ENCODE measurements around the gene COL23A1. TPM values are rescaled to one million over a fixed set of nuclear protein-coding genes. Genes with fewer than 3 reads are reported as not detected.

Gene COL23A1
- total and polyA plus RNA-seq, 2 experiments from 2014 or later, result 4.8 to 8.2 TPM

DNA sequence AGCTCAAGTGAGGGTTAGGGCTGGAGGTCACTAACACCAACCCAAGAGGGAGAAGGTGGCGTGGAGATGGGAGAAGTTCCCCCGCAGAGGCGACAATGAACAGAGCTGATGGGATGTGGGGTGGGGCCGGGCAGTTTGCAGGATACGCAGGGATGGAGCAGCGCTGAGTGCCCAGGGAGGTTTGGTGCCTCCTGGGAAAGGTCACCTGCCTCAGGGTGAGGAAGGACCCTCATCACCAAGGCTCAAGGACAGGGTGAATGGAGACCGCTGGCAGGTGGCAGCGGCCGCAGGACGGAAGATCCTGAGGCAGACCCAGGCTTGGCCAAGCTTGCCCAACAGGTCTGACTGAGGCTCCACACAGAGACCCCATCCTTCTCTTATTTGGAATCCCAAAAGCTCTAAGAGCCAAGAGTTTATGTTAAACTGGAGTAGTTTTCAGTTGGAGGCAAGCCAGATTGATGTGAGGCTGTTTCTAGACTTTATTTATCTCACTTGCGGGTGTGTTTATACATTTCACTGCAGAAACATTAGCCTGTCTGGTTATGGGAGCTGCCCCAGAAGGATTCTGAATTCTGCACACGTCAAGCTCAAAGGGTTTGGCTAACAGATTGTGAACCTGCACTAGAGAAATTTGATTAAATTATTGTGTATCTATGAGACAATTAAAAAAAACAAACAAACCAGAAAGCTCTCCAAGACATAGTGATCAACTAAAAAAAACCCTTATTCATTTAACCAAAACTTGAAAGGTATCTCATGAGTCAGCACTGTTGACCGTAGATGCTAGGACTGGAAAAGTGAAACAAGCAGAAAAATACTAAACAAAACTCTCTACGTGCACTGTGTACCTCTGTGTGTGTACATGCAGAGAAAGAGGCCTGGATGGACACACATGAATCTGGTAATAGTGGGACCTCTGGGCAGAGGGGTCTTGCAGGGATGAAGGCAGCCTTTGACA lies 211.4 kb downstream of the COL23A1 start (continued):
- TF ChIP-seq, protein P1, sequence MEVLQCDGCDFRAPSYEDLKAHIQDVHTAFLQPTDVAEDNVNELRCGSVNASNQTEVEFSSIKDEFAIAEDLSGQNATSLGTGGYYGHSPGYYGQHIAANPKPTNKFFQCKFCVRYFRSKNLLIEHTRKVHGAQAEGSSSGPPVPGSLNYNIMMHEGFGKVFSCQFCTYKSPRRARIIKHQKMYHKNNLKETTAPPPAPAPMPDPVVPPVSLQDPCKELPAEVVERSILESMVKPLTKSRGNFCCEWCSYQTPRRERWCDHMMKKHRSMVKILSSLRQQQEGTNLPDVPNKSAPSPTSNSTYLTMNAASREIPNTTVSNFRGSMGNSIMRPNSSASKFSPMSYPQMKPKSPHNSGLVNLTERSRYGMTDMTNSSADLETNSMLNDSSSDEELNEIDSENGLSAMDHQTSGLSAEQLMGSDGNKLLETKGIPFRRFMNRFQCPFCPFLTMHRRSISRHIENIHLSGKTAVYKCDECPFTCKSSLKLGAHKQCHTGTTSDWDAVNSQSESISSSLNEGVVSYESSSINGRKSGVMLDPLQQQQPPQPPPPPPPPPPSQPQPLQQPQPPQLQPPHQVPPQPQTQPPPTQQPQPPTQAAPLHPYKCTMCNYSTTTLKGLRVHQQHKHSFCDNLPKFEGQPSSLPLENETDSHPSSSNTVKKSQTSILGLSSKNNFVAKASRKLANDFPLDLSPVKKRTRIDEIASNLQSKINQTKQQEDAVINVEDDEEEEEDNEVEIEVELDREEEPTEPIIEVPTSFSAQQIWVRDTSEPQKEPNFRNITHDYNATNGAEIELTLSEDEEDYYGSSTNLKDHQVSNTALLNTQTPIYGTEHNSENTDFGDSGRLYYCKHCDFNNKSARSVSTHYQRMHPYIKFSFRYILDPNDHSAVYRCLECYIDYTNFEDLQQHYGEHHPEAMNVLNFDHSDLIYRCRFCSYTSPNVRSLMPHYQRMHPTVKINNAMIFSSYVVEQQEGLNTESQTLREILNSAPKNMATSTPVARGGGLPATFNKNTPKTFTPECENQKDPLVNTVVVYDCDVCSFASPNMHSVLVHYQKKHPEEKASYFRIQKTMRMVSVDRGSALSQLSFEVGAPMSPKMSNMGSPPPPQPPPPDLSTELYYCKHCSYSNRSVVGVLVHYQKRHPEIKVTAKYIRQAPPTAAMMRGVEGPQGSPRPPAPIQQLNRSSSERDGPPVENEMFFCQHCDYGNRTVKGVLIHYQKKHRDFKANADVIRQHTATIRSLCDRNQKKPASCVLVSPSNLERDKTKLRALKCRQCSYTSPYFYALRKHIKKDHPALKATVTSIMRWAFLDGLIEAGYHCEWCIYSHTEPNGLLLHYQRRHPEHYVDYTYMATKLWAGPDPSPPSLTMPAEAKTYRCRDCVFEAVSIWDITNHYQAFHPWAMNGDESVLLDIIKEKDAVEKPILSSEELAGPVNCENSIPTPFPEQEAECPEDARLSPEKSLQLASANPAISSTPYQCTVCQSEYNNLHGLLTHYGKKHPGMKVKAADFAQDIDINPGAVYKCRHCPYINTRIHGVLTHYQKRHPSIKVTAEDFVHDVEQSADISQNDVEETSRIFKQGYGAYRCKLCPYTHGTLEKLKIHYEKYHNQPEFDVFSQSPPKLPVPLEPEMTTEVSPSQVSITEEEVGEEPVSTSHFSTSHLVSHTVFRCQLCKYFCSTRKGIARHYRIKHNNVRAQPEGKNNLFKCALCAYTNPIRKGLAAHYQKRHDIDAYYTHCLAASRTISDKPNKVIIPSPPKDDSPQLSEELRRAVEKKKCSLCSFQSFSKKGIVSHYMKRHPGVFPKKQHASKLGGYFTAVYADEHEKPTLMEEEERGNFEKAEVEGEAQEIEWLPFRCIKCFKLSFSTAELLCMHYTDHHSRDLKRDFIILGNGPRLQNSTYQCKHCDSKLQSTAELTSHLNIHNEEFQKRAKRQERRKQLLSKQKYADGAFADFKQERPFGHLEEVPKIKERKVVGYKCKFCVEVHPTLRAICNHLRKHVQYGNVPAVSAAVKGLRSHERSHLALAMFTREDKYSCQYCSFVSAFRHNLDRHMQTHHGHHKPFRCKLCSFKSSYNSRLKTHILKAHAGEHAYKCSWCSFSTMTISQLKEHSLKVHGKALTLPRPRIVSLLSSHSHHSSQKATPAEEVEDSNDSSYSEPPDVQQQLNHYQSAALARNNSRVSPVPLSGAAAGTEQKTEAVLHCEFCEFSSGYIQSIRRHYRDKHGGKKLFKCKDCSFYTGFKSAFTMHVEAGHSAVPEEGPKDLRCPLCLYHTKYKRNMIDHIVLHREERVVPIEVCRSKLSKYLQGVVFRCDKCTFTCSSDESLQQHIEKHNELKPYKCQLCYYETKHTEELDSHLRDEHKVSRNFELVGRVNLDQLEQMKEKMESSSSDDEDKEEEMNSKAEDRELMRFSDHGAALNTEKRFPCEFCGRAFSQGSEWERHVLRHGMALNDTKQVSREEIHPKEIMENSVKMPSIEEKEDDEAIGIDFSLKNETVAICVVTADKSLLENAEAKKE (CRISPR knock-in tag; IDR thresholded peaks at IDR 0.05), result no peak
- TF ChIP-seq, protein P2, sequence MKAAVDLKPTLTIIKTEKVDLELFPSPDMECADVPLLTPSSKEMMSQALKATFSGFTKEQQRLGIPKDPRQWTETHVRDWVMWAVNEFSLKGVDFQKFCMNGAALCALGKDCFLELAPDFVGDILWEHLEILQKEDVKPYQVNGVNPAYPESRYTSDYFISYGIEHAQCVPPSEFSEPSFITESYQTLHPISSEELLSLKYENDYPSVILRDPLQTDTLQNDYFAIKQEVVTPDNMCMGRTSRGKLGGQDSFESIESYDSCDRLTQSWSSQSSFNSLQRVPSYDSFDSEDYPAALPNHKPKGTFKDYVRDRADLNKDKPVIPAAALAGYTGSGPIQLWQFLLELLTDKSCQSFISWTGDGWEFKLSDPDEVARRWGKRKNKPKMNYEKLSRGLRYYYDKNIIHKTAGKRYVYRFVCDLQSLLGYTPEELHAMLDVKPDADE (IDR thresholded peaks at IDR 0.05), result no peak

DNA sequence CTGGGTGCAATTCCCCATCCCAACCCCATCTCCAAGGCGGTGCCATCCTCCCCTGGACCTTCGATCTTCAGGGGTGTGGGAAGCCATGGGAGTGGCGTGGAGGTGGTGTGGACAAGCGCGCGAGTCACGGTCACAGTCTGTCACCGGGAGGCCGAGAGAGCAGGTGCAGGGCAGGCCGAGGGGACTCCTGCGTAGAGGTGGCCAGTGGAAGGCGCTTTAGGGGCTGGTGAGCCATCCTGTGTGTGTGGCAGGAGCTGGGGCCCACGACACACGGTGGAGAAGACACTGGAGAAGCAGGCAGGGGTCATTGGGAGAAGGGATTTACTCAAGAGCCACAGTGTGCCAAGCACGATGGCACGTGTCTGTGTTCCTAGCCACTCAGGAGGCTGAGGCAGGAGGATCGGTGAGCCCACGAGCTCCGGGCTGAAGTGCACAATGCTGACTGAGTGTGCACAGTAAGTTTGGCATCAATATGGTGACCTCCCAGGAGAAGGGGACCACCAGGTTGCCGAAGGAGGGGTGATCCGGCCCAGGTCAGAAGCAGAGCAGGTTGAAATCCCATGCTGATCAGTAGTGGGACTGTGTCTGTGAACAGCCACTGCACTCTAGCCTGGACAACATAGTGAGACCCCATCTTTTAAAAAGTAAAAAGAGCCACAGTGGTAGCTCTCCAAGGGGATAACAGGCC lies 212.5 kb downstream of the COL23A1 start:
- H3K27me3 ChIP-seq (ENCODE audit: insufficient read depth), result no peaks in the 10 kb centered on the region
- no peaks in the 10 kb centered on the region for H3K79me2 ChIP-seq (replicated peaks; ENCODE audit: insufficient read depth)
- H3K36me3 Mint-ChIP-seq (ENCODE audit: low read depth), result no peaks in the 10 kb centered on the region; the same call in 2 of the 3 replicates
- H3K36me3 ChIP-seq (ENCODE audit: insufficient read depth), result no peaks in the 10 kb centered on the region
- no peaks in the 10 kb centered on the region for H4K20me1 ChIP-seq (replicated peaks; ENCODE audit: insufficient read depth)
- H3K4me3 Mint-ChIP-seq, result no peak overlapping the region
- H3K4me1 ChIP-seq (ENCODE audit: insufficient read depth), result no peaks in the 10 kb centered on the region
- H2AFZ ChIP-seq, result no peak overlapping the region
- H3K9me2 ChIP-seq (ENCODE audit: insufficient read depth), result no peaks in the 10 kb centered on the region
- H3F3A ChIP-seq (replicated peaks; ENCODE audit: low read depth), result no peaks in the 10 kb centered on the region
- TF ChIP-seq ZNF114 (CRISPR knock-in tag; IDR thresholded peaks at IDR 0.05) (no peak), NANOG (IDR thresholded peaks at IDR 0.05; ENCODE audit: borderline replicate concordance) (no peak), ZNF331 (CRISPR knock-in tag; IDR thresholded peaks at IDR 0.05; ENCODE audit: low read depth) (no peak)
- TF ChIP-seq, protein P1 (CRISPR knock-in tag; IDR thresholded peaks at IDR 0.05), result no peak
- no peak overlapping the region for H3K27ac ChIP-seq (ENCODE audit: low read depth)
- no peak overlapping the region; the same call in 1 of the 2 replicates for H3K27ac Mint-ChIP-seq
- peaks cover 14% of the 10 kb centered on the region for H3K4me1 Mint-ChIP-seq
- no peaks in the 10 kb centered on the region for H3K9me3 Mint-ChIP-seq
- DNase-seq (ENCODE audit: low spot score) (no peak), ATAC-seq (no peak)
- H3K27me3 Mint-ChIP-seq (ENCODE audit: insufficient read depth, low read depth, poor library complexity), result peaks cover 7% of the 10 kb centered on the region
- no peak overlapping the region for H3K4me2 ChIP-seq
- H3K4me3 ChIP-seq, result no peak overlapping the region

Data from GM23338 (cell line).